ENCODE measurements around the gene ZNHIT6.

Gene ZNHIT6

DNA sequence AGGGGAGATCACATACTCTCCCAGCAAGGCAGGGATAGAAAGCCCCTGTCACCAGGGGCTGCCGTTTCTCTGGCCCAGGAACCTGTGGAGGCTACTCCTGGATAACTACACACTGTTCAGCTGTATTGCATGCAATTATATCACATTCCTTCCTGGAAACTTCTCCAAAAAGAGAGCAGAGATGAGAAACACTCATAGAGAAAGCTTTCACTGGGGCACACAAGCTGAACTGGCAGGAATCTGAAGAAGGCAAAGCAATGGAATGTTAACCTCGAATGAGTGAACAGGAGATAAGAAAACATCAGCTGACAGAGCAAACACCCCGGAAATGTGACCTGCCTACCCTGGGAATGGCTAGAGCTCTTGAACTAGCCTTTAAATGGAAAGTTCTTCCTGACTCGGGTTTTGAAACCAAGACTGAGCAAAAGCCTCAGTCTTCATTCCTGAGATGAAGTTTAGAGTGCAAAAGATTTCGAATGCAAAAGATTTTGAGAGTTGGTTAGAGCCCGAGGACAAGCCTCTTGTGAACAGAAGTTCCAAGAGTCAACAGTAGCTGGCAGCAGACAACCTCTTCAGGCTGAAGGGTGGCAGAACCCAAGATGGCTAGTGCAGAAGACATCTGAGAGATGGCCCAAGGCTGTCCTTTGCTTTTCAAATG, 95.4 kb downstream of the ZNHIT6 start:
- H3K4me3 ChIP-seq (ENCODE audit: control insufficient read depth, low read depth, low read length) = no peak overlapping the region
- TF ChIP-seq, protein P1, sequence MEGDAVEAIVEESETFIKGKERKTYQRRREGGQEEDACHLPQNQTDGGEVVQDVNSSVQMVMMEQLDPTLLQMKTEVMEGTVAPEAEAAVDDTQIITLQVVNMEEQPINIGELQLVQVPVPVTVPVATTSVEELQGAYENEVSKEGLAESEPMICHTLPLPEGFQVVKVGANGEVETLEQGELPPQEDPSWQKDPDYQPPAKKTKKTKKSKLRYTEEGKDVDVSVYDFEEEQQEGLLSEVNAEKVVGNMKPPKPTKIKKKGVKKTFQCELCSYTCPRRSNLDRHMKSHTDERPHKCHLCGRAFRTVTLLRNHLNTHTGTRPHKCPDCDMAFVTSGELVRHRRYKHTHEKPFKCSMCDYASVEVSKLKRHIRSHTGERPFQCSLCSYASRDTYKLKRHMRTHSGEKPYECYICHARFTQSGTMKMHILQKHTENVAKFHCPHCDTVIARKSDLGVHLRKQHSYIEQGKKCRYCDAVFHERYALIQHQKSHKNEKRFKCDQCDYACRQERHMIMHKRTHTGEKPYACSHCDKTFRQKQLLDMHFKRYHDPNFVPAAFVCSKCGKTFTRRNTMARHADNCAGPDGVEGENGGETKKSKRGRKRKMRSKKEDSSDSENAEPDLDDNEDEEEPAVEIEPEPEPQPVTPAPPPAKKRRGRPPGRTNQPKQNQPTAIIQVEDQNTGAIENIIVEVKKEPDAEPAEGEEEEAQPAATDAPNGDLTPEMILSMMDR (conservative IDR thresholded peaks at IDR 0.05; ENCODE audit: control insufficient read depth, insufficient read depth, low read depth, low read length) = peak; percentile 68
- DNase-seq (ENCODE audit: low read depth) = peak; percentile 72

DNA sequence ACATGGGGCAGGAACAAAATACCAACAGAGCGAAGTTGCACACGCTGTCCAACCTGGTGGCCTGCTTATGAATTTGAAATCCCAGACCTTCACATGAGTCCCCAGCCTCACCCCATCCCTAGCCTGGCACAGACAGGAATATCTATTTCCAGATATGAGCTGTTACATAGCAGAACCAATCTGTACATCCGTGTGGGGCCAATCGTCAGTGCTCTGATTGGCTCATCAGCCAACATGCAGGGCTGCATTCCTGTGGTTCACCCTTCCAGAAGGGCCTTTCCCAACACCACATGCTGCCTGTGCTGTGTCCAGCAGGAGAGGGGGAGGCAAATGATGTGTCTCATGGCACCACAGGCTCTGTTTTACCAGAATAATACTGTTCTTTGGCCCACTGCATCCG, 96.4 kb downstream of the ZNHIT6 start:
- H3K4me3 ChIP-seq (ENCODE audit: control insufficient read depth, low read depth, low read length) = no peak overlapping the region
- TF ChIP-seq, protein P1 (conservative IDR thresholded peaks at IDR 0.05; ENCODE audit: control insufficient read depth, insufficient read depth, low read depth, low read length) = no peak
- DNase-seq (ENCODE audit: low read depth) = peak; percentile 99

DNA sequence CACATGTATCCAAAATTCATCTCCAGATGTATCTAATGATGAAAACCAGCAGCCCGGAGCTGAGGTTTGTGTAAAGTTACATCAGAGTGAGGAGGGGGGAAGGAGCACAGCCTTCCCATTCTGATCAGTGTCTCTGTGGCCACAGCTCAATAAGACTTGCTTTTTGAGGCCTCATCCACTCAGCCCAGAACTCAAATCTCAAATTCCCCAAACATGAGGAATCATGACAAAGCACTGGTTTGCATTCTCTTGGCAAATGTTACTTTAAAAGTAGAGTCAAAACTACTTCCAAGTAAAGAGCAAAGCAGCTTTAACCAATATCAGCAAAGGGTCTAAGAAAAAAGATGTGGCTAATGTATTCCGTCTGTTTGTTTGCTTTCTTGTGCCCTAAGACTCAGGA, 96.8 kb downstream of the ZNHIT6 start:
- peak; percentile 95 for DNase-seq (ENCODE audit: low read depth)
- no peak overlapping the region for H3K4me3 ChIP-seq (ENCODE audit: control insufficient read depth, low read depth, low read length)
- TF ChIP-seq, protein P1 (conservative IDR thresholded peaks at IDR 0.05; ENCODE audit: control insufficient read depth, insufficient read depth, low read depth, low read length) = no peak

DNA sequence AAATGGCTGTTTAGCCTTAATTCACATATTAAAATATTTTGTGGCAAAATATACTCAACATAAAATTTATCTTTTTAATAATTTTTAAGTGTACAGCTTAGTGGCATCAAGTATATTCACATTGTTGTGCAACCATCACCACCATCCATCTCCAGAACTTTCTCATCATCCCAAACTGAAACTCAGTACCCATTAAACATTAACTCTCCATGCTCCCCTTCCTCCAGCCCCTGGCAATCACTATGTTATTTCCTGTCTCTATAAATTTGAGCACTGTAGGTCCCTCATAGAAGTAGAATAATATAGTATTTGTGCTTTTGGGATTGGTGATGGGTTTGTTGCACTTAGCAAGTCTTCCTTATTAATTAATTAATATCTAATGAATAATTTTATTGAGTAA, 98.3 kb downstream of the ZNHIT6 start:
- no peak for DNase-seq (ENCODE audit: low read depth)
- no peak overlapping the region for H3K4me3 ChIP-seq (ENCODE audit: control insufficient read depth, low read depth, low read length)
- TF ChIP-seq, protein P1 (conservative IDR thresholded peaks at IDR 0.05; ENCODE audit: control insufficient read depth, insufficient read depth, low read depth, low read length) = no peak

DNA sequence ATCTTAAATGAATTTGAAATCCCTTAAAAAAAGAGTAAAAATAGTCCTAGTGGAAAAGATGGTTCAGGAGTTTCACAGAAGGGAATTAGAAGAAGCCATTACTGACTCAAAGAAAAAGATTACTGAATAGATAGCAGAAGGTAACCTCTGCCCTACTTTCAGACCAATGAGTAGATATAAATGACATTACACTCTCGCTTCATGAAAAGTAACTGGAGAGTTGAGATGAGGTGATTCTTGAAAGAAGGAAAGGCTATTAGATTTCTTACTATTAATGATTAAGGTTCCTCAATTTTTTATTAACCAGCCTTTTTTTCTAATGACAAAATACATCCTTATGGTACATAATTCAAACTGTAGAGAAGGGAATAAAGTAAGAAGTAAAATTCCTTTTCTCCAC, 99.4 kb downstream of the ZNHIT6 start:
- no peak overlapping the region for H3K4me3 ChIP-seq (ENCODE audit: control insufficient read depth, low read depth, low read length)
- TF ChIP-seq, protein P1 (conservative IDR thresholded peaks at IDR 0.05; ENCODE audit: control insufficient read depth, insufficient read depth, low read depth, low read length) = no peak
- no peak for DNase-seq (ENCODE audit: low read depth)

DNA sequence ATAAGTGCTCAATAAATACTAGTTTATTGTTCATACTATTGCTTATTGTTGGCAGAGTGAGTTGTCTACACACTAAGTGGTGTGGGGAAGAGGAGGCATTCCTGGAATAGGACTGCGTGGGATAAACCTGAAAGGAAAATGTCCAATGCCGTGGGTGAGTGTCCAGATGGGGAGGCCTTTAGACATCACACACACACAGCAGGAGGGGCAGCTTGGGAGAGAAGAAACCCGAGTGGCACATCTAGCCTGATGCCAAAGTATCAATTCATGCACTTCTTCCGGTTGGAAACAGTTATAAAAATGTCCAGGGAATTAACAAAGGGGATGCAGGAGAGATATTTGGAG, 100.3 kb downstream of the ZNHIT6 start:
- H3K4me3 ChIP-seq (ENCODE audit: control insufficient read depth, low read depth, low read length) = no peak overlapping the region

More for the DNA sequence above, 100.3 kb downstream of the ZNHIT6 start:
- TF ChIP-seq, protein P1 (conservative IDR thresholded peaks at IDR 0.05; ENCODE audit: control insufficient read depth, insufficient read depth, low read depth, low read length) = no peak
- peak; percentile 17 for DNase-seq (ENCODE audit: low read depth)
